Gastrocnemius medialis (tissue), 4 donors: ENCODE results near the gene RPL13.

Source experiments
- CTCF ChIP-seq, 5 experiments: fragments of 450-650 bp in 3 of 5; fragments of 200-600 bp in 2 of 5; sonication (generic) in 2 of 5; IDR thresholded peaks in 4 of 5; conservative IDR thresholded peaks in 1 of 5; 1 replicate in 4 of 5; 2 replicates in 1 of 5; pipeline ENCODE4 v1.5.1; 2016 to 2019; ENCODE audit warnings: antibody characterized with exemption in 5 of 5, mild to moderate bottlenecking in 3 of 5, moderate library complexity in 3 of 5
- POLR2A ChIP-seq, 2 donors: fragments of 450-650 bp; IDR thresholded peaks; one replicate each; pipeline ENCODE4 v1.6.1; 2017; ENCODE audit warnings: antibody characterized with exemption in 2 of 2, mild to moderate bottlenecking in 2 of 2, moderate library complexity in 2 of 2

- TF ChIP-seq CTCF (IDR thresholded peaks at IDR 0.05 in 4 of 5, conservative IDR thresholded peaks at IDR 0.05 in 1 of 5) (no peak), POLR2A (IDR thresholded peaks at IDR 0.05) (no peak)
Observed at GRCh38 chr16:89586218-89586617, 25.7 kb downstream of the RPL13 start.
